Loucy (cell line): ENCODE data around the gene EME1.
A peak's percentile ranks its signal among the peaks of the same experiment; 100 is the strongest.

Source experiments
- EZH2phosphoT487 ChIP-seq: fragments of 200-600 bp; IDR thresholded peaks from 2 replicates; pipeline ENCODE4 v1.6.1; 2018; ENCODE audit warnings: antibody characterized with exemption, mild to moderate bottlenecking, moderate library complexity, borderline replicate concordance
- TF ChIP-seq, protein P1 (sequence below): fragments of 200-600 bp; sonication (generic); conservative IDR thresholded peaks from 2 replicates; pipeline ENCODE4 v1.5.1; 2014; ENCODE audit warnings: mild to moderate bottlenecking, antibody characterized with exemption, low read length

DNA sequence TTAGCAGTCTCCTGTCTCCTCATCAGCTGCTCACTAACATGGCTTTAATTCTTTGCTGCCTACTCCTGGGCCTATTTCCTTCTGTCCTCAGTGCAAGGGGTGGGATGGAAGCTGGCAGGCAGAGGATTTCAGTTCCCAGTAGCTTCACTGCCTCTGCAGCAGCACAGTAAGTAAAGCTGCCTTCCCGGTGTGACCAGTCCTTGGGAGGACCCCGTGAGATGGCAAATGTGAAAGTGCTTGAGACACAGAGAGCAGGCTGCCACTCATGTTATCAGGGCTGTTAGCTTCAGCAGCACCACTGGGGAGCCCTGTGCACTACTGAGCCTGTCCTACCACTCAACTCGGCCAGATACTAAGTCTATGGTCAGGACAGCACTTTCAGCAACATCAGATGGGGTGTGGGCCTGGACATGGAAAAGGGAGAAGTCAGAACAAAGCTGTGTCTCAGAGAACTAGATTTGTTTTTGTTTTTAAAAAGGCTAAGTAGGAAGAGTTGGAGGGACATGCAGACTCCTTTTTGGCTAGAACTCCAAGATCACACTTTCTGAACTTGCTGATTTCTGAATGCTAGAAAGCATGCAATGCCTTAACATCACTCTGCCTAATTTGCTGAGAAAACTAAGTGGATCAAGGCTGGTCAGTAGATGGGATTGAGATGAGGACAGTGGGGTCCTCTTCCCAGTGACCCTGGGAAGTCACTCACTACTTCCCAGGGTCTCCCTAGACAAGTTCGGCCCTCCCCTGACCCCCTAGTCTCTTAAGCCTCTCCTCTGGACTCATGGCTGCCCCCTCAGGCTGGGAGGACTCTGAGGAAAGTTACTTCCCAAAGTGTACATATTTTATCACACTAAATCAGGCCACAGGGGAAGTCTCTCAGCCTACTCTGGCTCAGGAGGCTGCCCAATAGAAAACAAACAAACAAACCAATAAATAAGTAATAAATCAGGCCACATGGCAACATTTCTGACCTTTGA is 54.1 kb downstream of the EME1 start:
- TF ChIP-seq, protein P1, sequence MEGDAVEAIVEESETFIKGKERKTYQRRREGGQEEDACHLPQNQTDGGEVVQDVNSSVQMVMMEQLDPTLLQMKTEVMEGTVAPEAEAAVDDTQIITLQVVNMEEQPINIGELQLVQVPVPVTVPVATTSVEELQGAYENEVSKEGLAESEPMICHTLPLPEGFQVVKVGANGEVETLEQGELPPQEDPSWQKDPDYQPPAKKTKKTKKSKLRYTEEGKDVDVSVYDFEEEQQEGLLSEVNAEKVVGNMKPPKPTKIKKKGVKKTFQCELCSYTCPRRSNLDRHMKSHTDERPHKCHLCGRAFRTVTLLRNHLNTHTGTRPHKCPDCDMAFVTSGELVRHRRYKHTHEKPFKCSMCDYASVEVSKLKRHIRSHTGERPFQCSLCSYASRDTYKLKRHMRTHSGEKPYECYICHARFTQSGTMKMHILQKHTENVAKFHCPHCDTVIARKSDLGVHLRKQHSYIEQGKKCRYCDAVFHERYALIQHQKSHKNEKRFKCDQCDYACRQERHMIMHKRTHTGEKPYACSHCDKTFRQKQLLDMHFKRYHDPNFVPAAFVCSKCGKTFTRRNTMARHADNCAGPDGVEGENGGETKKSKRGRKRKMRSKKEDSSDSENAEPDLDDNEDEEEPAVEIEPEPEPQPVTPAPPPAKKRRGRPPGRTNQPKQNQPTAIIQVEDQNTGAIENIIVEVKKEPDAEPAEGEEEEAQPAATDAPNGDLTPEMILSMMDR, result peak; percentile 81
- TF ChIP-seq EZH2phosphoT487, result no peak
